Lower leg skin (tissue), 3 donors: ENCODE results near the gene C2orf68.

ENCODE experiments used
- CTCF ChIP-seq, 3 donors: fragments of 450-650 bp; IDR thresholded peaks; one replicate each; pipeline ENCODE4 v1.5.1; 2016; ENCODE audit warnings: antibody characterized with exemption in 3 of 3, mild to moderate bottlenecking in 3 of 3, moderate library complexity in 2 of 3
- POLR2A ChIP-seq, 2 donors: fragments of 450-650 bp; IDR thresholded peaks; one replicate each; pipeline ENCODE4 v1.6.1; 2016 to 2017; ENCODE audit warnings: antibody characterized with exemption in 2 of 2, mild to moderate bottlenecking in 1 of 2, moderate library complexity in 1 of 2

GRCh38 chr2:85561280-85562212, 50.3 kb downstream of the C2orf68 start, which contains the start of gene GGCX:
- TF ChIP-seq POLR2A (IDR thresholded peaks at IDR 0.05) (no peak), CTCF (IDR thresholded peaks at IDR 0.05) (no peak)
